HG03558 (cell line): ENCODE results near the gene UCK2.

Source experiments
- ATAC-seq: cut with Tn5 transposase; IDR thresholded peaks from one replicate; pipeline ENCODE4 v1.9.1; 2021; ENCODE audit warnings: moderate number of reproducible peaks; ENCODE audit not compliant: unreplicated experiment; ENCODE audit errors: extremely low read depth

Gene UCK2

DNA sequence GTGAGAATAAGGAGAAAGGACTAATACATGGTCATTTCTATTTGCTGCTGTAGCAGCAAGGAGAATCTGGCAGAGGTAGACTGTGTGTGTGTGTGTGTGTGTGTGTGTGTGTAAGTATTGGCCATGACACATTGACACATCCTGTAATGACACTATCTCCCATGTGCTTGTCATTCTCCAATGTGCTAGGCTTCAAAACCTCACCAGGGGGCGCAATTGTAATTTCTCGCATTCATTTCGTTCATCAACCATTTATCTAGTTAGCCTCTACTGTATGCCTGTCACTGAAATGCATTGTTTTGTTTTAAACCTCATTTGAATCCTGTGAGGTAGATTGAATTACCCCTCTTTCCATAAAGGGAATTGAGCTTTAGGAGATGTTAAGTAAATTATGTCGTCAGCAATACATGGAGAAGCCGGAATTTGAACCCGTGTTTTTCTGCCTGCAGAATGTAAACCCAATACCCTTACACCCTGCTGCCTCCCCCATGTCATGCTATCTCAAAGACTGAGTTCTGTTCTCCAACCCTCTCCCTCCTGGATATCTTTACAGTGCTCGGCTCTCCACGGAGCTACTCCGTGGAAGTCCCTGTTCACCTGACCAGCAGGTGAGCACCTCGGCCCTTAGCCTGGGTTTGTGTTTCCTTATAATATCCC is 100.8 kb downstream of the UCK2 start:
- no peak for ATAC-seq

DNA sequence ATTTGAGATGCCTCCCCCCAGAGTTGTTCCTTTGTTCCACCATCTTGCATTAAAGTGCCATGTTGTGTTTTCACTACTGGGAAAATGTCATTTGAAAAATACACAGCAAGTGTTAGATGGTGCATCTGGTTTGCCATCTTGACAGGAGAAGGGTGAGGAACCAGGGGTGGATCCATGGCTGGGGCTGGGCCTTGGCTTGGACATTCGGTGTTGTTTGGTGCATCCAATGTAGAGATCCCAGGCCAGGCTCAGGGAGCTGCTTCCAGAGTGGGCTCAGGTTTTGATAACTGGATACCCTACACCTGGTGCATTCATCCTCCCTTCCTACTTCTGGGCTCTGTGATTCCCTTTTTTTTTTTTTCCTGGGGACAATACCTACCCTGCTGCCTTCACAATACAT is 103.5 kb downstream of the UCK2 start:
- ATAC-seq: no peak

DNA sequence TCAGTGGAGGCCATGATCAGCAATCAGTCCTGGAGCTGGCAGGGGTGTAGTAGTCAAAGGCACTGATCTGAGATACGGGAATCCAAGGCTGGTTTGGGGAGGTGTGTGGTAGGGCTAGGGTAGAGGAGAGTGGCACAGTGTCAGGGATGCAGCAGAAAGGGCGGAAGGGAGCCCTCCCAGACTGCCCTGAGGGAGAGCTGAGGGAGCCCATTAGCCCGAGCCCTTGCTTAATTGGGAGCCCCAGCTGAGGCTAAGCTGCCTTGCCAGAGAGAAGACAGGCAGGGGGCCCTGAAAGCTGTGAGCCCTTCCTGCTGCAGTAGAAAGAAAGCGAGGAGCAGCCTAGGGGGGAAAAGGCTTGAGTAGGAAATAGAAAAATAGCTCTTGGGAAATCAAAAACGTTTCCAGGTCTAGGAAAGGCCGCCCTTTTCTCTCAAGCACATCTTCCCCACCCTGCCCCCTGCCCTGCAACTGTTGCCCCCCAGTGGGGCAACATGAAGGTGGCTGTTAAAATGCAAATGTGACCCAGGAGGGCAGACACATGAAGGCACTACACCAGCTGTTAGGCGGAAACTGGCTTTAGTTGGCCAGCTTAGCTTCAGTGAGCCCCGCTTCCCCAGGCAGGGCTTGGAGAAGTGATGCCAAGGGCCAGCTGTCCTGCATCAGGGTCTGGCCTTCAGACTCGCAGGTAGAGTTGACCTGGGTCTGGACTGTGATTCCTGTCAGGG is 106.2 kb downstream of the UCK2 start:
- no peak for ATAC-seq

DNA sequence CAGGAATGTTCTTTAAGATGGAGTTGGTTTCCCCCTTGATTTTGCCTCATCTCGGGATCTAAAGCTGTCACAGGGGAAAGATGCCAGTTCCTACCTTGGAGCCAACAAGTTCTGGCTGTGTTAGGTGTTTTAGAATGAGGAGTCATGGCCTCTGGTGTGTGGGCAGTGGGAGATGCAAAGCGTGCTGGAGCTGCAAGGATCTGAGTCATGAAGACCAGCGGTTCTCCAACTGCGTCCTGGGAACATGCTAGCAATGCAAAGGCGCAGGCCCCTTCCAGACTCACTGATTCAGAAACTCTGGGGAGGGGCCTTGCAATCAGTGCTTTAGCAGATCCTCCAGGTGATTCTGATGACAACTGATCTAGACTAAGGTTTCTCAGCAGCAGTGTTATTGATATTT is 109.1 kb downstream of the UCK2 start:
- no peak for ATAC-seq

DNA sequence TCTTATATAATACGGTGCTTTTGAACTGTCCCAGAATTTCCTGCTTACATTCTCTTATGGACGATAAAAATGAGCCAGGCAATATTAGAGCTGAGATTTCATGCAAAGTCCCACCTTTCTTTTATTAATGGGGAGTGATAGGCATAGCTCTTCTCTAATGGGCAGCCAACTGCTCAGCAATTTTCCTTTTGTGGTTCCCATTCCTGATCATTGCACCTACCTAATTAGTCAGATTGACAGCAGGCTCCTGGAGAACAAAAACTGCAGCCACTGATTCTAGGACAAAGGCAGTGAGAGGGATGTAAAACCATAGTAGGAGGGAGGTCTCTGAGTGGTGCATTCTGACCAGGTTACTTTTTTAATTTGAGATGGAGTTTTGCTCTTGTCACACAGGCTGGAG is 110.4 kb downstream of the UCK2 start:
- ATAC-seq: no peak

DNA sequence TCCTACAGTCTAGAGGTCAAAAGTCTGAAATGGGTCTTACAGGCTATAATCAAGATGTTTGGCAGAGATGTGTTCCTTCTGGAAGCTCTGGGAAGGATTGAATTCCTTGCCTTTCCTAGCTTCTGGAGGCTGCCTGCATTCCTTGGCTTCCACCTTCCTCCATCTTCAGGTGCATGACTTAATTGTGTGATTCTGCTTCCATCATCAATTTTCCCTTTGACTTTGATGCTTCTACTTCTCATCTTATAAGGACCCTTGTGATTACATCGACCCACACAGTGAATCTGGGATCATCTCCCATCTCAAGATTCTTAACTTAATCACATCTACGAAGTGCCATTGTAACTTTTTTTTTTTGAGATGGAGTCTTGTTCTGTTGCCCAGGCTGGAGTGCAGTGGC is 111.4 kb downstream of the UCK2 start:
- ATAC-seq: no peak

DNA sequence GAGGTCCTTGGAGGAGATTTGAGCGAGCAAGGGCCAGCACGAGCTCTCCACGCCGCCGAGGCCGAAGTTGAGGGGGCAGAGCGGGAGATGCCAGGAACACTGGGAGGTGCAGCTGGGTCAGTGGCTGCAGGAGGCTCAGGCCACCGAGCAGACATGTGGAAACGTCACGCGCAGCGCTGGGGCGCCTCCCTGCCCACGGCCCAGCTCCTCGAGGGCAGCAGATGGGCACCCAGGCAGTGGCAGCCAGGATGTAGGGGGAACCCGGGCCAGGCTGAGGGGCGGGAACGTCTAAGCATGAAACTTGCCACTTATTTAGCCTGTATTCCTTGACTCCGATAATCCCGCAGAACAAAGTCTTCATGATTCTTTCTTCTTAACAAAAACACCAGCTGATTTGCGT is 114.1 kb downstream of the UCK2 start:
- ATAC-seq: no peak

DNA sequence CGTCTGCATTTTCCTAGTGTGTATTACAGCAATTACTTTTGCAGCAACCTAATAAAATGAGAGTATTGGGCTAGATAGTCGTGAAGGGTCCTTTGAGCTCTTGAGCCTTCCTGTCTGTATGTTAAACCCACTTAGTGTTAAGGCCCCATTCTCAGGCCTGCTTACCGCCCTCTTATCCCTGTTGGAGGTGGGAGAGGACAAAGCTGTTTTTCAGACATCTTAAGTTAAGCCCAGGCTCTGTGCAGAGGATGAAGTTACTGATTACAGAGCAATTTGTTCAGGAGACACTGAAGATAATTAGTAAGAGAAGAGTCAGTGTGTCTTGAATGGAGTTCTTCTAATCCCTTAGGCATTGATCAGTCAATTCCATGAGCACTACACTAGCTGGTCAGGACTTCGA is 114.6 kb downstream of the UCK2 start:
- ATAC-seq: no peak

DNA sequence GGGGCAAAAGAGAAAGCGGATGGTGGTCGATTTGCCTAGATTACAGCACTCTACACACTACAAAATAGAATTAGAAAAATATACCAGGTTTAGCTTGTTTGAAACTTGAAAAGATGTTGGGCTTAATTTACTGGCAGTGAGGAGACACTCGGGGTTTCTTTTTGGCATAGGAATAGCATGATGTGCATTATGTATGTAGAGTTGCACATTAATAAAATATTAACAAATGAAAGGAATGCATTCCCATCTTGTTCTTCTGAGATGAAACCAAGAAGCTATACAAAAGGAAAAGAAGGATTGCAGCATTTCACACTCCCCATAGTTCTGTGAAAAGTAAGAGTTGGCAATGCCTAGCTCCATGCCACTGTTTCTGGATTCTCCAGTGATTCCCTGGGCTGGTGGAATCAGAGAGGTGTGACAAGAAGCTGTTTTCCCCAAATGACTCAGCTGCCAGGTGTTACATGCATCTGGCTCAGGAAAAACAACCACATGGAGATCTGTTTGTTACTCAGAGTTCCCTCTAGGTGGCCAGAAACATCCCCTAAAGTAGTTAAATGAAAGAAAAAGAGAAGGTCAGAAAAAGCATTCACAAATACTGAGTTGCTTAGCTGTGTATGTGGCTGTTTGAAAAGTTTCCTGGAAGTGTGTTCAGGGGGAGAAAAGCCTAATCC is 115.6 kb downstream of the UCK2 start:
- no peak for ATAC-seq

DNA sequence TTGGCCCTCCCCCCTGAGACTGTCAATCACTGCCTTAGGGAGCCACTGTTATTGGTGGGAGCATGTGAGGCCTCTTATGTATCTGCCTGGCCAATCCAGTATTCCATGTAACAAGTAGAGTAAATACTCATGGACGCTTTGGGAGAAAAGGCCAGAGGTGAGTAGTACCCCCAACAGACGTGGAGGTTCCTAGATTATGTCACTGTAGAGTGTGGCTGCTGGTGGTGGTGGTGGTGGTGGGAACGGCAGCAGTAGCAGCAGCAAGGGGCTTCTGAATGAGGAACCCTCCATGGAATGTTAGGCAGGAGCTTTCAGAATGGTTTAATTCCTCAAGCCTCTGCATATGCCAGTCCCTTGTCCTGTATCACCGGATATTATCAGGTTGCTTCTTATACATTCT is 118.5 kb downstream of the UCK2 start:
- ATAC-seq: no peak

DNA sequence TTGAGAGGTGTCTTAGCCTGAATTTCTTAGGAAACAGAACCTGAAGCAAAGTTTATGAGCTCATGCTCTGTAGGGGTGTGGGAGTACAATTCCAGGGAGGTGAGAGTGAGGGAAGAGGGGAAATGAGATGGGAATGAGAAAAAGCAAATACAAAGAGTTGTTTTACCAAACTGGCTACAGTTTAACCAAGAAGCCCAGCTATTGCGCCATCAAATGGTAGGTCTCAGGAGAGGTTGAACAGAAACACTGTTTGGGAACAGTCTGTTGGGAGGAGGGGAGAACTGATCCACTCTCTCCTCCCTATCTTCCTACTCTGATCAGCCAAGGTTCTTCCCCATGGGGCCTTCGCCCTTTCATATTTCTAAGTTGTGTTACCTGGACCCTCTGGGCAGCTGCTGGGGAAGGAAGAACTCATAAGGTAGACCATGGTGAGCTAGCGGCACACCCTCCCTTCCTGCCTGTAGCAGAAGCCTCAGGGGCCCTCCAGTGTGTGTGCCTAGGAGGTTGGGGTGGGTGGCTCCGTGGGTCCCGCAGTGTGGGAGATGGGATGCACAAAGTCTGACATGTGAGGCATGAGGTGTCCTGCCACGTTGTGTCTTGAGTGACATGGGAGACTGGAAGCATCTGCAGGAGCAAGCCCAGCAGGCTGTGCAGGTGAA is 120.5 kb downstream of the UCK2 start:
- ATAC-seq: no peak

DNA sequence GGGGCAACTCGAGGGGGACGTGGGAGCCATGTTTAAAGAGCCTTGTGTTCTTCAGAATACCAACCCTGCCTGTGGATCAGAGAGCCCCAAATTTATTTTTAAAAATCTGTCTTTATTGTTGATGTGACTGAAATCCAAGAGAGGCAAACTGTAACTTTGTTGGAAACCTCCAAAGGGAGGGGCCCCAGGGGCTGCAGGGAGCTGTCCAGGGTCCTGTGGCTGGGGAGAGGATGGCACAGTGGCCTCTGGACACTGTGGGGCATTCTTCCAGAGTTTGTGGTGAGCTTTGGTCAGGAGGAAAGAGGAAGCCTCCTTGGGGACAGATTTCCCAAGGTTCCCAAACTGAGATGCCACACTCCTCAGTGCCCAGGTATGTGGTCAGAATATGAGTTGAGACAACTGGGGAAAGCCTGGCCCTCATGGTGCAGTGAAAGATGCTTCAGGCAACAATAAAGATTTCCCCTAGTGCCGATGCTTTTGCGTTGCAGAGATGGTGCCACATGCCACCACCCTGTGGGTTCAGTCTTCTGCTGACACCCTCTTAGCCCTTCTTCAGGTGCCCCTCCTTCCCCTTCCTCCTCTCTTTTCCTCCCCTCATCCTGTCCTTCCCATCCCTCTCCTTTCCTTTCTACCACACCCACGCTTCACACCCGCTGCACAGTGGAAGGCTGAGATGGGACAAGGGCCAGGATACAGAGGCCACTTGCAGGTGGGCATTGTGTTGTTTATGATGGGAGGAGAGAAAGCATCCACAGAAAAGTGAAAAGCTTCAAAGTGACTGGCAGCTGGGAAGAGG is 122.1 kb downstream of the UCK2 start:
- ATAC-seq: no peak

DNA sequence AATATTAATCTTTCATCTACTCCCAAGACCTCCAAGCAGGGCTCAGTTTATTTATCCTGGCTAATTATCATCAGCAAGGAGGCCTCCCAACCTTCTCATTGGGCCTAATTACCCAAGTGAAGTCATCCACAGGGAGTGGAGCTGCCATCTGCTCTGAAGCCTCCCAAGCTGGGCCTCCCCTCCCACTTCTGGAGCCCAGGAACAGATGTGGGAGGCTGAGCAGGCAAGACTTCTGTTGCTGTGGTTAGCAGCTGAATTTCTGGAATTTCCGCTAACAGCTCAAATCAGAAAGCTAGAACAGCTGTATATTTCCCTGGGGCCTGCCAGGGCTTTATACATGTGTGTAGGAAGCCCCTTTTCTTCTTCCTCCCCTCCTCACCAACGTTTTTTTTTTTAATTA is 127.5 kb downstream of the UCK2 start:
- no peak for ATAC-seq

DNA sequence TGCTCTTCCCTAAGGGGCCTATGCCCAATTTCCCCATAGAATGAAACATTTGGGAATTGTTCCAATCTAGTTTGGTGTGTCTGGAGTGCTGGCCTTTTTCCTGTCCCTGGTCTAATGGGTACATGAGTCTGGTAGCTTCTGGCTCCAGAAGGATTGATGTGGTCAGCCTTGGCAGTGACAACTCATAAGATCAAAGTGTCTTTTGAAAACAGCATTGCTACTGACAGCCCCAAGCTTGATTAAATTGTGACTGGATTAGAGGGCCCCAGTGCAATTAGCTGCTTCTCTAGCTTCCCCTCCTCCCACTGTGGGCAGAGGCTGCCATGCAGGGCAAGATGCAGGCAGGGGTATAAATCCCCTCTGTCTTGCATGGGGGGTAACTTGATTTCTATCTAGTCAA is 130.9 kb downstream of the UCK2 start:
- ATAC-seq: no peak

DNA sequence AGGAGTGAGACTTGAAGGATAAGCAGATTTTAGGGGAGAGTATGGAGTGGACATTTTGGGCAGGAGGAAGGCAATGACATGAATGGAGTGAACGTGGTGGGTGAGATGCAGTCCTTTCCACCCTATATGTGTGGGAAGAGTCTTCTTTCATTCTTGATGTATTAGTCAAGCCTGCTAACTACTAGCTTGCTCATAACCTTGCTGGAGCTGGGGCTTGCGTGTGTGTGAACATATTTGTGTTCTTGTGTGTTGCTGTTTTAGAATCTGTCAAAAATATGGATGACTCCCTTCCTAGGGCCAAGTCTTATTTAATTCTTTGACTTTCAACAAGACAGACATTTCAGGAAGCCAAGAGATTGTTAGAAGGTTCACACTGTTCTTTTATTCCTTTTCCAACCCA is 132.7 kb downstream of the UCK2 start:
- no peak for ATAC-seq

DNA sequence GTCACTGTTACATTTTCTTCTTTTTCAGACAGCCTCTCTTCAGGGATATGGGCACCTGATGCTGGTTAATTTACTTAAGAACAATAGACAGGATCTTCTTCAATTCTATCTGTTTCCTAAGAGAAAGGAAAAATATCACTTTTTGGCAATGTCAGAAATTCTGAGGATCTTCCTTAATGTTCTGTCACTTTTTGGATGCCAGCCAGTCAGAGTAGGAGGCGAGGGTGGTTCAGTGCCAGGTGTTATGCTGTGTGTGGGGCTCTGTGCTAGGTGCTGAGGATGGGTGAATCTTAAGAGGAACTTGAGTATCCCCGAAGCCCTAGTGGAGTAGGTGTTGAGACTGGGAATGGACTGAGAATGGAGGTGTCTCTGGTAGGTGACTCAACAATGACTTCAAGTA is 133.5 kb downstream of the UCK2 start:
- no peak for ATAC-seq
